Hepatocyte (in vitro differentiated cells): Measurements from ENCODE around the gene ZER1.

Source experiments
- EZH2phosphoT487 ChIP-seq: fragments of 200-600 bp; sonication (generic); IDR thresholded peaks from one replicate; pipeline ENCODE4 v1.6.1; 2018; ENCODE audit warnings: antibody characterized with exemption, mild to moderate bottlenecking, low read depth, moderate library complexity; ENCODE audit not compliant: unreplicated experiment, severe bottlenecking
- TF ChIP-seq, protein P1 (sequence below): fragments of 200-600 bp; sonication (generic); IDR thresholded peaks from 2 replicates; pipeline ENCODE4 v1.5.1; 2016; ENCODE audit warnings: antibody characterized with exemption, mild to moderate bottlenecking; ENCODE audit not compliant: poor library complexity

- TF ChIP-seq, protein P1, sequence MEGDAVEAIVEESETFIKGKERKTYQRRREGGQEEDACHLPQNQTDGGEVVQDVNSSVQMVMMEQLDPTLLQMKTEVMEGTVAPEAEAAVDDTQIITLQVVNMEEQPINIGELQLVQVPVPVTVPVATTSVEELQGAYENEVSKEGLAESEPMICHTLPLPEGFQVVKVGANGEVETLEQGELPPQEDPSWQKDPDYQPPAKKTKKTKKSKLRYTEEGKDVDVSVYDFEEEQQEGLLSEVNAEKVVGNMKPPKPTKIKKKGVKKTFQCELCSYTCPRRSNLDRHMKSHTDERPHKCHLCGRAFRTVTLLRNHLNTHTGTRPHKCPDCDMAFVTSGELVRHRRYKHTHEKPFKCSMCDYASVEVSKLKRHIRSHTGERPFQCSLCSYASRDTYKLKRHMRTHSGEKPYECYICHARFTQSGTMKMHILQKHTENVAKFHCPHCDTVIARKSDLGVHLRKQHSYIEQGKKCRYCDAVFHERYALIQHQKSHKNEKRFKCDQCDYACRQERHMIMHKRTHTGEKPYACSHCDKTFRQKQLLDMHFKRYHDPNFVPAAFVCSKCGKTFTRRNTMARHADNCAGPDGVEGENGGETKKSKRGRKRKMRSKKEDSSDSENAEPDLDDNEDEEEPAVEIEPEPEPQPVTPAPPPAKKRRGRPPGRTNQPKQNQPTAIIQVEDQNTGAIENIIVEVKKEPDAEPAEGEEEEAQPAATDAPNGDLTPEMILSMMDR = no peak
- TF ChIP-seq EZH2phosphoT487 = no peak
These were observed 21.4 kb upstream of the ZER1 start for GRCh38 chr9:128792978-128793686.
